Measurements from ENCODE around the gene GMDS. TPM values are rescaled to one million over a fixed set of nuclear protein-coding genes. Genes with fewer than 3 reads are reported as not detected.

The GMDS gene
- total and polyA plus RNA-seq, 2 of the 4 experiments (the other 2 are of a cell fraction), result 7.3 to 21.9 TPM

GRCh38 chr6:1825926-1826325 lies 419.5 kb downstream of the GMDS start:
- H3K18ac ChIP-seq (ENCODE audit: low read depth, low read length), result no peak overlapping the region
- no CpG with 5 or more reads among the region's 5 CpGs for WGBS, 2 experiments (ENCODE audit: extremely low coverage in 2 of 2, insufficient read length in 1 of 2)
- H3K27me3 ChIP-seq (ENCODE audit: control insufficient read depth, insufficient read depth, low read length), result no peaks in the 10 kb centered on the region
- 0 out of 2 replicates have a peak overlapping the region, but pooled peaks have one; percentile 16 for H3K4ac ChIP-seq (ENCODE audit: low read depth, low read length)
- H2BK5ac ChIP-seq (ENCODE audit: low read depth, low read length, poor library complexity, severe bottlenecking), result peak overlapping the region; percentile 60
- H2AK9ac ChIP-seq (replicated peaks; ENCODE audit: low read depth, low read length, poor library complexity), result no peak overlapping the region
- H3K23ac ChIP-seq (ENCODE audit: low read depth, low read length), result no peak overlapping the region
- intact Hi-C loops (cut with micrococcal nuclease), result loop anchor here (10.0 kb wide), 1 partner anchor 279 kb away; no protein-coding TSS in a partner anchor
- in situ Hi-C loops (cut with MboI; ENCODE audit: low sequenced_read_pairs), result no loop called here
- H3K9me3 ChIP-seq (ENCODE audit: control insufficient read depth, insufficient read depth, low read length), result peaks cover 2% of the 10 kb centered on the region; the same call in 1 of the 2 replicates
- no TSS peak for BruUV-seq (replicated peaks)
- H3K56ac ChIP-seq (ENCODE audit: extremely low read depth, insufficient read depth, low read length), result no peak overlapping the region
- no peaks in the 10 kb centered on the region for H3K36me3 ChIP-seq (ENCODE audit: control insufficient read depth, insufficient read depth, low read length)
- H3K79me1 ChIP-seq (ENCODE audit: low read depth in 1 of 2, low read length in 2 of 2), result no peaks in the 10 kb centered on the region
- H3K27ac ChIP-seq (ENCODE audit: insufficient read depth, low read length), result no peak overlapping the region; the same call in 1 of the 2 replicates
- DNase-seq (peak; percentile 88), ATAC-seq (ENCODE audit: low read depth) (peak; percentile 93)
- H3K4me2 ChIP-seq (ENCODE audit: low read depth, low read length), result no peak overlapping the region
- no peaks in the 10 kb centered on the region for H4K20me1 ChIP-seq (ENCODE audit: insufficient read depth, low read length)
- no peak overlapping the region for H3K4me3 ChIP-seq (ENCODE audit: insufficient read depth, low read depth, low read length)
- H4K91ac ChIP-seq (ENCODE audit: insufficient read depth, low read depth, low read length), result no peak overlapping the region
- ChIA-PET POLR2A (ENCODE audit: unreplicated experiment) (no interaction called here), CTCF (no interaction called here)
- H3K9me1 ChIP-seq (ENCODE audit: insufficient read depth, low read length), result peaks cover 2% of the 10 kb centered on the region; the same call in 1 of the 2 replicates
- 0 out of 2 replicates have a peak overlapping the region, but pooled peaks have one; percentile 15 for H2BK20ac ChIP-seq (ENCODE audit: low read depth, low read length)
- dilution Hi-C loops (cut with HindIII; ENCODE audit: low sequenced_read_pairs, unreplicated experiment), result no loop called here
- no peak overlapping the region for H4K5ac ChIP-seq (ENCODE audit: low read depth, low read length)
- H4K8ac ChIP-seq (ENCODE audit: low read depth in 2 of 2, low read length in 2 of 2), result peak overlapping the region in 1 of 2 experiments; percentile 54; a peak in 1 of 4 replicates
- peaks cover 4% of the 10 kb centered on the region for H3K4me1 ChIP-seq (ENCODE audit: control insufficient read depth, insufficient read depth, low read length)
- H2AFZ ChIP-seq (replicated peaks; ENCODE audit: low read length, poor library complexity), result no peak overlapping the region
- no peak overlapping the region for H3K9ac ChIP-seq (ENCODE audit: low read depth, low read length)
- no peak overlapping the region for H2BK15ac ChIP-seq (ENCODE audit: low read depth, low read length)
- H2BK120ac ChIP-seq (ENCODE audit: low read depth, low read length), result no peak overlapping the region
- peak overlapping the region; percentile 81 for H2AK5ac ChIP-seq (ENCODE audit: low read depth, low read length)
- TF ChIP-seq ELK1 (IDR thresholded peaks at IDR 0.05; ENCODE audit: borderline replicate concordance, low read depth, low read length) (no peak), MXI1 (IDR thresholded peaks at IDR 0.05; ENCODE audit: borderline replicate concordance, low read depth, low read length) (no peak), CHD1 (IDR thresholded peaks at IDR 0.05; ENCODE audit: low read depth, low read length) (no peak)
- 0 out of 2 replicates have a peak overlapping the region, but pooled peaks have one; percentile 26 for H3K14ac ChIP-seq (replicated peaks; ENCODE audit: low read depth, low read length)
